IPS DF 4.7 (cell line): ENCODE measurements around the gene ORM1.

Experiments
- DNase-seq: peaks from one replicate; pipeline ENCODE4 v3.0.0-alpha.2; 2013; ENCODE audit warnings: low spot score; ENCODE audit errors: extremely low read depth

ORM1 gene

GRCh38 chr9:114342755-114343440 is 20.0 kb downstream of the ORM1 start:
- no peak for DNase-seq

- no peak for DNase-seq
Measured at GRCh38 chr9:114343471-114344187, 20.7 kb downstream of the ORM1 start.

GRCh38 chr9:114344188-114344566 is 21.3 kb downstream of the ORM1 start:
- no peak for DNase-seq

- no peak for DNase-seq
Measured at GRCh38 chr9:114344692-114345091, 21.8 kb downstream of the ORM1 start.

GRCh38 chr9:114345493-114346065 is 22.7 kb downstream of the ORM1 start:
- DNase-seq, result no peak

GRCh38 chr9:114346146-114346545 is 23.2 kb downstream of the ORM1 start:
- no peak for DNase-seq

- DNase-seq, result no peak
Measured at GRCh38 chr9:114347675-114348074, 24.8 kb downstream of the ORM1 start.

- DNase-seq, result no peak
Measured at GRCh38 chr9:114348261-114348905, 25.5 kb downstream of the ORM1 start.

- DNase-seq, result no peak
Measured at GRCh38 chr9:114348906-114349482, 26.1 kb downstream of the ORM1 start.

- no peak for DNase-seq
Measured at GRCh38 chr9:114349713-114350480, 27.0 kb downstream of the ORM1 start.

- no peak for DNase-seq
Measured at GRCh38 chr9:114350636-114351401, 27.9 kb downstream of the ORM1 start.

- DNase-seq, result no peak
Measured at GRCh38 chr9:114351932-114352331, 29.0 kb downstream of the ORM1 start.

- DNase-seq, result no peak
Measured at GRCh38 chr9:114355821-114356220, 32.9 kb downstream of the ORM1 start.

GRCh38 chr9:114356792-114357191 is 33.9 kb downstream of the ORM1 start:
- DNase-seq, result no peak

- DNase-seq, result no peak
Measured at GRCh38 chr9:114357360-114357759, 34.5 kb downstream of the ORM1 start.

- no peak for DNase-seq
Measured at GRCh38 chr9:114357911-114358328, 35.0 kb downstream of the ORM1 start.

- DNase-seq, result no peak
Measured at GRCh38 chr9:114359801-114360200, 36.9 kb downstream of the ORM1 start.

- DNase-seq, result no peak
Measured at GRCh38 chr9:114361542-114361941, 38.6 kb downstream of the ORM1 start.

GRCh38 chr9:114362394-114362793 is 39.5 kb downstream of the ORM1 start:
- no peak for DNase-seq

GRCh38 chr9:114363424-114363823 is 40.5 kb downstream of the ORM1 start:
- DNase-seq, result no peak
